ENCODE results near the gene HDAC10. TPM values are rescaled to one million over a fixed set of nuclear protein-coding genes. Genes with fewer than 3 reads are reported as not detected.

The HDAC10 gene
- total RNA-seq, 2 experiments from 2014 or later, result 42.1 to 42.8 TPM

DNA sequence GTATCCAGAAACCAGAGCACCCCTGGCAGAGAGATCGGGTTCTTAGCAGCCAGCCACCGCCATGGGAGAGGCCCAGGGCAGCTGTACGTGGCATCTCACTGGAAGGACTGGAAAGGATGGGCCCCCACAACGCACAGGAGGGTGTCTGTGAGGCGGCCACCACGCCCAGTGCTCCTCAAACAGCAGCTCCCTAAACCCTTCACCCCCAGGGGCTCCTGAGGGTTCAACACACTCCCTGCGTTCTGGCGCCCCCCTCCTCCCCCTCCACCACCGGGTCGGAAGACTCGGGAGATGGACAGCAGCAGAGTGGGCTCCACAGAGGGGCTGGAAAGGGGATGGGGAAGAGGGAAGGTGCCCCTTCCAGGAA, 9.4 kb upstream of the HDAC10 start:
- POLR2A ChIA-PET, result interaction anchor here (2.1 kb wide), 1 partner anchor 9 kb away, joined by 7 read pairs; the partner anchor contains the start of gene HDAC10
- CTCF ChIA-PET, result interaction anchor here (1.2 to 2.2 kb wide), 6 partner anchors 8 to 81 kb away, joined by 3 to 11 read pairs (median 4); partner anchors contain the start of genes HDAC10 and TUBGCP6

DNA sequence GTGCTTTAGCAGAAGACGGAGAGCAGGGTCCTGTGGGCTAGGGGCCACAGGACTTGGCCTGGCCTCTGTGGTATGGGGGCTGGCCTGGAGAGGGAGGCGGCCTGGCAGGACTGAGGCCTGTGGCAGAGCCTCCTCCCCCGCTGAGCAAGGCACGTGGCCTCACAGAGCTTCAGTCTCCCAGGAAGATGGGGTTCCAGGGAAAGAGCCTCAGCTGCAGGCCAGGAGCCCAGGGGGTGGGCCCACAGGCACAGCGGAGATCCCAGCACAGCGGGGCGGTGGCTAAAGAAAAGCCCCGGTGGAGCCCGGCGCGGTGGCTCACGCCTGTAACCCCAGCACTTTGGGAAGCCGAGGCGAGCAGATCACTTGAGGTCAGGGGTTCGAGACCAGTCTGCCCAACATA, 8.2 kb upstream of the HDAC10 start:
- ChIA-PET CTCF (interaction anchor here (1.2 kb wide), 1 partner anchor 8 kb away, joined by 3 read pairs; the partner anchor contains the start of gene HDAC10), POLR2A (interaction anchor here (2.1 kb wide), 1 partner anchor 8 kb away, joined by 7 read pairs; the partner anchor contains the start of gene HDAC10)

- ChIA-PET CTCF (interaction anchor here (0.5 to 1.2 kb wide), 2 partner anchors 7 to 196 kb away, joined by 3 read pairs; partner anchors contain the start of gene HDAC10), POLR2A (no interaction called here)
Measured at GRCh38 chr22:50258361-50259292, 7.6 kb upstream of the HDAC10 start.

- CTCF ChIA-PET, result interaction anchor here (0.5 kb wide), 1 partner anchor 195 kb away, joined by 3 read pairs; no protein-coding TSS in a partner anchor
- POLR2A ChIA-PET, result interaction anchor here (0.6 kb wide), 1 partner anchor 95 kb away, joined by 6 read pairs; no protein-coding TSS in a partner anchor
Measured at GRCh38 chr22:50257451-50258360, 6.6 kb upstream of the HDAC10 start.

GRCh38 chr22:50257041-50257440, 6.0 kb upstream of the HDAC10 start:
- CTCF ChIA-PET, result no interaction called here
- POLR2A ChIA-PET, result interaction anchor here (0.6 kb wide), 1 partner anchor 95 kb away, joined by 6 read pairs; no protein-coding TSS in a partner anchor

GRCh38 chr22:50256258-50256862, 5.3 kb upstream of the HDAC10 start:
- POLR2A ChIA-PET, result no interaction called here
- CTCF ChIA-PET, result no interaction called here

DNA sequence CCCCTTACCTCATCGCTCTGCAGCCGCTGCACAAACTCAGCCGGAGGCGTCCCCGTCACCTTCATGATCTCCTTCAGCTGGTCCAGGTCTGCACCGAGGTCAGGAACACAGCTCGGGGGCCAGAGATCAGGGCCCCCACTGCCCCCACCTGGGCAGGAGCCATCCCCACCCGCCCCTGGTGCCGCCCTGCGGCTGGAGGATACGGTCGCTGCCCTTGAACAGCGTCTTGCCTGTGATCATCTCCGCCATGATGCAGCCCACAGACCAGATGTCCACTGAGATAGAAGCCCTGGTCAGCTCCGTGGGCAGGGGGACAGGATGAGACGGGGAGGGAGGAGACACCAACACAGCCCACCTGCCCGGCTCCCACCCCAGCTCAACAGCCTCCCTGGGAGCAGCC, 4.5 kb upstream of the HDAC10 start:
- ChIA-PET POLR2A (interaction anchor here (0.5 kb wide), 1 partner anchor 449 kb away, joined by 7 read pairs; no protein-coding TSS in a partner anchor), CTCF (no interaction called here)

DNA sequence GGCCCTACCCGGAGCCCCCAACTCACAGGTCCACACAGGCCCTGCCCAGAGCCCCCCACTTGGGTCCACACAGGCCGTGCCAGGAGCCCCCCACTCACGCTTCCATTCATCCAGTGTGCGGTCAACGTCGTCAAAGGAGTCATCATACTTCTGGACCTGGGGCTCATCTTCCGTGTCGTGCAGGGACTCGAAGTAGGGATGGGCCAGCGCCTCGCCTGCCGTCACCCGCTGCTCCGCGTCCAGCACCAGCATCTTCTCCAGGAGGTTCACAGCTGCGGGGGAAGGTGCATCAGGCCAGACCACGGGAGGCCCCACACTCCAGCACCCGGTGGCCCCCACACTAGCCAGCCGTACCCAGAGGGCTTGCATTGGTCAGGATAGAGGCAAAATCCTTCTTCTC, 4.0 kb upstream of the HDAC10 start:
- POLR2A ChIA-PET, result no interaction called here
- CTCF ChIA-PET, result no interaction called here

GRCh38 chr22:50253941-50254340, 2.9 kb upstream of the HDAC10 start:
- ChIA-PET CTCF (interaction anchor here (1.5 kb wide), 1 partner anchor 10 kb away, joined by 4 read pairs; the partner anchor contains the start of gene TUBGCP6), POLR2A (interaction anchor here (0.5 kb wide), 1 partner anchor 151 kb away, joined by 3 read pairs; no protein-coding TSS in a partner anchor)

DNA sequence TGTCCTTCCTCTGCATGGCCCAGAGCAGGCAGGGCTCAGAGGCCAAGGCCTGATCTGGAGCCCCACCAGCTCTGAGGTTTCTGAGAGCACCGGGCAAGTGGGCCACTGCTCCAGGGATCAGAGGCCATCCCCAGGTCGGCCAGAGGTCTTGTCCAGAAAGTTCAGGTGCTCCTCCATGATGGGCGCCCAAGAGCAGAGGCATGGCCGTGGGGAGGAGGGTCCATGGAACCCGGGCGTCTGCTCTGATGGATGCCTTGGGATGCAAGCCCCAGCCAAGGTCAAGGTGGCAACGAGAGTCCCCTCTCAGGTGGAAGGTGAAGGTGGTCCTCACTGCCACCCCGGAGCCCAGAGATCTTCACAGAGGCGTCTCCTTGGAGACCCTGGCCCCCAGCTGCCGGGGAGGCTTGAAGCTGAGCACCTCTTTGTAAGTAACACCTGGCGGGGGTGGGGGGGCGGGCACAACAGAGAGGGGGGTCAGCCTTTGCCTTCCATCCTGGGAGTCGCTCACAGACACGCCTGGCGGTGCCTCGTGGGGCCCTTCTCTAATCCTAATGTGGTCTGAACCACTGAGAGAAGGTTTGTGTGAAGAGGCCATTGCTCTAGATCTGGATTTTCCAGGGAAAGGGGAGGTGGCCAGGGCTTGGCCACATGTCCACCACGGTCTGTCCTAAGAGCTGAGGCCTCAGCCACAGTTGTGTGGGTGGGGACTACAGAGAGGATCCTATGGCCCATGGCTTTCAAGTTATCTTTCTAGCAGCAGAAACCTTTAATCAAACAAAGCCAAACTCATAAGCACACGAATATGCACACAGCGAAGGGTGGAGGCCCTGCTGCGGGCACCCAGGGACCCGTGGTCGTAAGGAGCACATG, 2.2 kb upstream of the HDAC10 start:
- CTCF ChIA-PET, result interaction anchor here (0.7 to 4.0 kb wide), 11 partner anchors 9 to 244 kb away, joined by 3 to 28 read pairs (median 4); partner anchors contain the start of genes DENND6B and TUBGCP6
- POLR2A ChIA-PET, result no interaction called here

GRCh38 chr22:50252082-50253045, 1.3 kb upstream of the HDAC10 start:
- ChIA-PET CTCF (interaction anchor here (0.6 to 4.0 kb wide), 19 partner anchors 7 to 273 kb away, joined by 3 to 28 read pairs (median 5); partner anchors contain the start of genes DENND6B, MAPK12, SCO2 and TUBGCP6), POLR2A (interaction anchor here (1.4 kb wide), 1 partner anchor 8 kb away, joined by 7 read pairs; the partner anchor contains the start of gene MAPK12)

DNA sequence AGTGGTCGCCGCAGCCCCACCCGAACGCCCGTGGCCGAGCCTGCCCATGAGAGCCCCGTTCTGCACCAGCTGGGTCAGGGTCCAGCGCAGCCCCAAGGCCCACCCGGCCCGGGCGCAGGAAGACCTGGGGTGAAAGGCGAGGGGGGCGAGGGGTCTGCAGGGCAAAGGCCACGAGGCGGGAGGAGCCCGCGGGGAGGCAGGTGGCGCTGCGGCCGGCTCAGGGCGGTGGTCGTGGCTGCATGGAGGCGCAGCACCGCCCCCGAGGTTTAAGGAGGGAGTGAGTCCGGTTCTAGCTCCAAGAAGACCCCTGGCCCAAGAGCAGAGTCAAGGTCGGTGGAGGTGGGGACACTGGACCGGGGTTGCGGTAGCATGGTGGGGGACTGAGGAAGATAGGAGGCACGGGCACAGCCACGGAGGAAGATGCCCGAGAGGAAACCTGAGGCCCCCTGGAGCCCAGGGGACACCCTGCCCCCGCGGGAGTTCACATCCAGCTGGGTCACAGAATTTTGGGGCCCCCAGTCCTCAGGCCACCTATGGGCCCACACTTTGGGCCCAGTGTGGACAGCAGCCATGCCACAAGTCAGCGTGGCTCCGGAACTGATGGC, 514 bp upstream of the HDAC10 start:
- CTCF ChIA-PET, result interaction anchor here (0.8 to 4.0 kb wide), 14 partner anchors 8 to 386 kb away, joined by 3 to 28 read pairs (median 6); partner anchors contain the start of genes DENND6B, MAPK12 and SCO2
- POLR2A ChIA-PET, result interaction anchor here (0.5 to 1.4 kb wide), 2 partner anchors 9 to 247 kb away, joined by 3 to 7 read pairs; partner anchors contain the start of gene MAPK12

- ChIA-PET CTCF (interaction anchor here (0.6 to 4.0 kb wide), 6 partner anchors 9 to 458 kb away, joined by 3 to 28 read pairs (median 8); partner anchors contain the start of genes DENND6B and SCO2), POLR2A (no interaction called here)
Measured at GRCh38 chr22:50250249-50250554, 863 bp downstream of the HDAC10 start.

- POLR2A ChIA-PET, result no interaction called here
- CTCF ChIA-PET, result interaction anchor here (0.6 to 4.0 kb wide), 3 partner anchors 78 to 459 kb away, joined by 3 to 28 read pairs (median 19); partner anchors contain the start of gene DENND6B
Measured at GRCh38 chr22:50249341-50250248, 1.5 kb downstream of the HDAC10 start.

All from activated CD8-positive, alpha-beta memory T cell treated with anti-CD3 and anti-CD28 coated beads for 36 hours (primary cell).